ENCODE measurements around the gene AP2B1.
"Not testable (repeated sequence)": the region's sequence is repeated elsewhere in the genome, so short reads cannot be mapped to it uniquely, and the experiment has no call there.

The AP2B1 gene

GRCh38 chr17:35748979-35749378 lies 161.9 kb downstream of the AP2B1 start:
- no peak for DNase-seq (ENCODE audit: low spot score)

DNA sequence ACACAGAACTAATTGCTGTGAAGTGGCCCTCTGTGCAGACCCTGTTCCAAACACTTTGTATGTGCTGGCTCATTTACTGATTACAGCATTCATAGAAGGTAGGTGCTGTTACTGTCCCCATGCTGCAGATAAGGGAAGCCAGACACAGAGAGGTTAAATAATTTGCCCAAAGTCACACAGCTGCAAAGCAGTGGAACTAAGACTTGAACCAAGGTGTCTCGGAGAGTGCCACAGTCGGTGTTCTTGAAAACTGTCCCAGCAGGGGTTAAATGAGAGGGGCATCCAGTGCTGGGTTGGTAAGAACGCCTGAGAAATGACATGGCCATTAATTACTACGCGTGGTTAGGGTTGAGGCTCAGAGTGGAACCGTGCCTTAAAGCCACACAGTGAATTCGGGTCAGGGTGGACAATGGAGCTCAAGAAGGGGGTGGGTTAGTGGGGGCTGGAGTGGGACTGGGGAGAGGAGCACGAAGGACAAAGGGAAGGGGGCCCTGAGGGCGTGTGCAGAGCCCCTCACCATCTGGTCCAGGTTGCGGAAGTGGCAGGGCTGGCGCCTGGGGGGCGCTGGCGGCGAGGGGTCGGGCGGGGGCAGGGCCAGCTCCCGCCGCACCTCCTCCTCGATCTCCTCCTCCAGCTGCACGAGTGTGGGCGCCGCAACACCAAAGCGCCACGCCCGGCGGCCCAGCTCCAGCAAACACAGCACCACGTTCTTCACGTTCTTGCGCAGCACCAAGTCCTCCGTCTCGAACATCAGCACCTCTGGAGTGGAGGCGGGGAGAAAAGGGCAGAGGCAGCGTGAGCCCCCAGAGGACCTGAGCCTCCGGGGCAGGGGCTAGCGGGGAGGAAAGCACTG lies 162.7 kb downstream of the AP2B1 start:
- peak; percentile 69 for DNase-seq (ENCODE audit: low spot score)

GRCh38 chr17:35750526-35751395 lies 163.6 kb downstream of the AP2B1 start:
- DNase-seq (ENCODE audit: low spot score): no peak

GRCh38 chr17:35751541-35751940 lies 164.4 kb downstream of the AP2B1 start:
- DNase-seq (ENCODE audit: low spot score): not testable (repeated sequence)

DNA sequence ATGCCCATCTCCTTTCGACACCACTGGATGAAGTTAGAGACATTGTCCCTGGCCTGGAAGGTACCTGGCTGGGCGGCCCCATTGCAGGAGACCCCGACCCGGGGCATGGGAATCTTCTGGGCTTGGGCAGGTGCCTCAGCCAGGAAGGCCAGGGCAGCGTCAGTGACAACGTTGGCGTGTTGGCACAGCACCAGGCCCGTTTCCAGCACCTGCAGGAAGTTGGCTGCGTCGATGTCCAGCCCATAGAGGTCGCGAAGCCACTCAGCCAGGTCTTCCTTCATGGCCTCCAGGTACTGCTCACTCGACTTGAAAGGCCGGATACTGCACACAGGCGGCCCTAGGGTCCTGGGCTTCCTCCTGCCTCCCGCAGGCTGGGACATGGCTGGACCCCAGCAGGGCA lies 165.3 kb downstream of the AP2B1 start:
- DNase-seq (ENCODE audit: low spot score): no peak

DNA sequence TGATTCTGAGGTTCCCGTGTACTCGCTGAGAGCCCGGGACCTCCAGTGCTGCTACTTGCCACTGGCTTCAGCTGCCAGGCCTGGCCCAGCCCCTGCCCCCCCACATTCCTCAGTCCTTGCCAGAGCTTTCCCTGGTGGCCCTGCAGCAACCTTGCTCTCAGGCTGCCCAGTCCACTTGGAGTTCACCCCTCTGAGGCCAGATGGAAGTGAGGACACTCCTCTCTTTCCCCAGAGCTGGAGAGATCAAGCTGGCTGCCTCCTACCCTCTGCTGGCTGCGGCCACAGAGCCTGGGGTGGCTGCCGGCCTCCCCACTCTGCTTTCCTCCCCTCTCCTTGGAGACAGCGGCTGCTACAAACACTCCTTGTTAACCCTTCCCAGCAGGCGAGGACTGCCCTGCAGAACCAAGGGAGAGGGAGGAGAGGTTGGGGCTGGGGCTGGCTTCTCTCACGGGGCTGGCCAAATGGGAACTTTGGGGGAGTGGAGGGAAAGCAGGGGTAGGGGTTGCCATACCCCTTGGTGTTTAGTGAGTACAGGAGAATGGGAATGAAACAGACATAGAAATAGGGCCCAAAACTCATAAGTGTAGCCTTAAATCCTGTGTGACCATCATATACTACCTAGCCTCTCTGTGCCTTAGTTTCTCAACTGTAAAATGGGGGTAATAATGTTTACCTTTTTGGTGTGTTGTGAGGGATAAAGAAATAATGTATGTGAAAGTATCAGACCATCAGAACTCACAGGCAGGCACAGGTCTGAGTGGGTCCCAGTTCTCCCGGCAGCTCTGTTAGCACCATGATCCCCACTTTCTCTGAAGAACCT lies 166.0 kb downstream of the AP2B1 start, which contains the start of gene GAS2L2:
Gene GAS2L2 (minus strand): TSS at position 295 of the 820 bp plus-strand sequence. CDS start 389 bp downstream, outside the sequence.
- DNase-seq (ENCODE audit: low spot score): no peak

- no peak for DNase-seq (ENCODE audit: low spot score)
Measured at GRCh38 chr17:35757243-35757642, 170.1 kb downstream of the AP2B1 start.

DNA sequence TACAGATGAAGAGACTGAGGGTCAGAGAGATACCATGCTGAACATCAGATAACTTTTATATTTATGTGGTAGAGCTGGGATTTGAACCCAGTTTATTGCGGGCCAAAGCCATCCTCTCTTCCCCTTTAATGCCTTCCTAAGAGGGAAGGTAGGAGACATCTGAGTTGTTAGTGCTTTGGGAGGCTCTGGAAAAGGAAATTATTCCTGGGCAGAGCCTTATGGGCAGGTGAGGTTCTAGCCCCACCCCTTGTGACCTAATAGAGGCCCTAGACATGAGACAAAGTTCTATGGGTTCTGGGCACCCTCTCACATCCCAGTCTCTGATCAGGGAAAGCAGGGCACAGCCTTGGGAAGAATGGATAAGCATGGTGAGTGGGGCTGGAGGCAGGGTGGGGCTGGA lies 173.5 kb downstream of the AP2B1 start, which contains the start of gene C17orf50:
Gene C17orf50 (plus strand): TSS at position 301 of the 400 bp plus-strand sequence. CDS start 55 bp downstream, at position 356.
- no peak for DNase-seq (ENCODE audit: low spot score)

GRCh38 chr17:35761601-35762000 lies 174.5 kb downstream of the AP2B1 start:
- no peak for DNase-seq (ENCODE audit: low spot score)

DNA sequence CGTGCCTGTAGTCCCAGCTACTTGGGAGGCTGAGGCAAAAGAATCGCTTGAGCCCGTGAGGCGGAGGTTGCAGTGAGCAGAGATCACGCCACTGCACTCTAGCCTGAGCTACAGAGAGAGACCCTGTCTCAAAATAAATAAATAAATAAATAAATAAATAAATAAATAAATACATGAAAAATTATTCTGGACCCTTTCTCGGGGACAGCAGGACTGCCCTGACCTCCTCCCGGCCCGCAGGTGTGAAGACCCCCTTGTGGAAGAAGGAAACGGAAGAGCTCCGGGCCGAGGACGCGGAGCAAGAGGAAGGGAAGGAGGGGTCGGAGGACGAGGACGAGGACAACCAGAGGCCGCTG lies 176.6 kb downstream of the AP2B1 start:
- no peak for DNase-seq (ENCODE audit: low spot score)

GRCh38 chr17:35764123-35764991 lies 177.2 kb downstream of the AP2B1 start:
- peak; percentile 99 for DNase-seq (ENCODE audit: low spot score)

DNA sequence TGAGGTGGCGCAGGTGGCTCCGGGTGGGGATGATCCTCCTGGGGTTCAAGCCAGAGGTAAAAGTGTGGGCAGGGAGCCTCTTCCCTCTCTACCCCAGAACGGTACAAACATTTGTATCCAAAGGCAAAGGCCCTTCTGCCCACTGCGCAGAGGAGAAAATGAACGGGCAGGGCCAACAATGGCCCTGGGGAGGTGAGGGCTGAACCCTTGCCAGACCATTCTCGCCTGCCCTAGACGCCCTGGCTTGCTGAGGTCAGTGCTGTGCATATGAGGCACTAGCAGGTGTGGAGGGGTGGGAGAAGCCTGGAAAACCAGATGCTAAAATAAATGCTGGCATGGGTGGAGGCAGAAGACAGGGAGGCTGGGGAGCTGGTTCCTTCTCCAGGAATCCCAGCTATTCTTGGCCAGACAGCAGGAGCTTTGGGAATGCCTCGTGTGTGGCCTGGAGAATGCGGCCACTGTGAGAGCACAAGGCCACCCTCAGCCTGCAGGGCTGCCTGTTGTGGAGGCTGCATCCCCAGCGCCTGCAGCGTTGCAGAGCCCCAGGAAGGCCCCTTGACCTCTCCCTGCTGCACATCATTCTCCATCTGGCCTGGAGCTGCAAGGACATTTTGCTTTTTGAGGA lies 178.1 kb downstream of the AP2B1 start:
- DNase-seq (ENCODE audit: low spot score): no peak

- no peak for DNase-seq (ENCODE audit: low spot score)
Measured at GRCh38 chr17:35765756-35766488, 178.8 kb downstream of the AP2B1 start.

DNA sequence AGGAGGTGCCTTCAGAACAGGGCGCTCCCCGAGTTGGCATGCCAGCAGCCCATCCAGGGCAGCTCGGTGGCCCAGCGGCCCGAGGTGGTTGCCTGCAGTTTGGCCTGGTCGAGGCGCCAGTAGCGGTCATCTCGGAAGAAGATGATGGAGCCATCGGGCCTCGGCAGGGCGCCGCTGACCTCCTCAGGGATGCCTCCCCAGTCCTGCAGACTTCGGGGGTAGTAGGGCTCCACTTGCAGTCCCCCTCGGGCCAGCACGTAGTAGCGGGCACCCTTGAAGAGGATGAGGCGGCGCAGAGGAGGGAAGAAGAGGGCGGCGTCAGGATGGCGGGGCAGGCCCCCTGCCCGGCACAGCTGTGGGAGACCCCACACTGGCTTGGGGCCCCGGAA lies 179.4 kb downstream of the AP2B1 start:
- no peak for DNase-seq (ENCODE audit: low spot score)

DNA sequence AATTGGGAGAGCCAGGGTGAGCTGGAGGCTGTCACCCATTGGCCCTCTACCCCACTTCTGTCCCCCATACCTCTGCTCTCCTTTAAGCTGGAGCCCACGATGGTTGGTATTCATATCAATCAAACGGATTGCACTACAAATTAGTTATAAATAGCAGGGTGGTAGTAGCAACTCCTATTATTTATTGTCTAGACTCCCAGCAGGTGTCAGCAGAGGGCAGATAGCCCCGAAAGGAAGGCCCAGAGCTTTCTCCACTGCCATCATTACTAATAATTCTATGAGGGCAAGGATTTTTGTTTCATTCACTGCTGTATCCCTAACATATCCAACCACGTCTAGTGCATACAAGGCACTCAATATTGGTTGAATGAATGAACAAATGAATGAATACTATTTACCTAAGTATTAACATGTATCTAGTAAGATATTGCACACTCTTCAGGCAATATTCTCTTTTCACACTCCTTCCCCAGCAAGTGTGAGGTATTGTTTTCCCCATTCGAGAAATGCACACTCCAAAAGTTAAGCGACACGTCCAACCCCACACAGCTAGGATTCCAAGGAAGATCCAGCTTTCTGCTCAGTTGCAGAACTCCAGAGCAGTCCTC lies 179.9 kb downstream of the AP2B1 start:
- no peak for DNase-seq (ENCODE audit: low spot score)

- no peak for DNase-seq (ENCODE audit: low spot score)
Measured at GRCh38 chr17:35768797-35769196, 181.7 kb downstream of the AP2B1 start.

DNA sequence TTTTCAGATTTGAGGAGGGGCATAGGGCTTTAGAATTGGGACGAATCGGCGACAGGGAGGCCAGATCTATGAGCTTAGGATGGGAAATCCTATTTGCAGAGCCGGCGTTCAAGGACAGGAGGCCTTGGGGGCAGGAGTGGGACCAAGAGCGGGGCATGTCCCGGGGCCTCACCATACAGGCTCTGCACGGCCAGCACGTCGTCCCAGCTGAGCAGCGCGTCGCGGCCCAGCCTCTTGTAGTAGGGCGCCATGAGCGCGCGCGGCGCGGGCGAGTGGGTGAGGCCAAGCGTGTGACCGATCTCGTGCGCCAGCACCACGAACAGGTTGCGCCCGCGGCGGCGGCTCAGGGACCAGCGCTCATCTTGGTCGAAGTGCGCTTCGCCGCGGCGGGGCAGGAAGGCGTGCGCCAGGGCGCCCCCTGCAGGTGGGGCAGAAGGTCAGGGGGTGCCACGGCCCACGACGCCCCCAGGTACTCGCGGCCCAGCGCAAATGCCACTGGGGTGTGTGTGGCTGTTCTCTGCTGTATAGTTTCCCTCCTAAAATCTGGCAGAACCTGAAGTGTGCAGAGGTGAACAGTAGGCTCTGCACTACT lies 182.9 kb downstream of the AP2B1 start:
- DNase-seq (ENCODE audit: low spot score): no peak

DNA sequence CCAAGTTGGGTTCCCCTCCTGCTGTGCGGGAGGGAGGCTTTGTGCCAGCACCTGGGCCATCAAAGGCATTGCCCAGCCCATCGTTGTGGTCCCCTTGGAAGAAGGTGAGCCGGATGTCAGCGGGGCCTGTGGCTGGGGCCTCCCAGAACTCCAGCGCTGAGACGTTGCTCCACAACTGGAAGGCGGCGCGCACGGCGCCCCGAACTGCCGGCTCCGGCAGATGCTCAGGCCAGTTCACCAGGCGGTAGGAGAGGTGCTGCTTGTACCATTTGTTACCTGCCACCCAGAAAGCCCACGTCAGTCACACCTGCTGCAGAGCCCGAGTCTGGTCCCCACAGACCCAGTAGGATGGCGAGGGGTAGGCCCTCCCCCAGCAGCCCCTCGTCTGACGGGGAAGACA lies 186.0 kb downstream of the AP2B1 start:
- DNase-seq (ENCODE audit: low spot score): no peak

Data from iPS-NIHi11 (cell line).